Activated CD8-positive, alpha-beta T cell treated with anti-CD3 and anti-CD28 coated beads for 36 hours (primary cell): Measurements from ENCODE around the gene ANKRD6. TPM values are rescaled to one million over a fixed set of nuclear protein-coding genes. Genes with fewer than 3 reads are reported as not detected.

Experiments used
- ATAC-seq: fragments of 200-7000 bp; cut with Tn5 transposase; one replicate; pipeline ENCODE4 v1.10.0; 2021; ENCODE audit warnings: mild to moderate bottlenecking, moderate library complexity
- CTCF ChIA-PET: fragments of 350-600 bp; sonication (Branson Sonifier 250); formaldehyde crosslinking; loops from one replicate; lab custom pipeline; 2021; ENCODE audit warnings: antibody characterized with exemption; lab: Charles Lee
- POLR2A ChIA-PET: fragments of 350-600 bp; sonication (Branson Sonifier 250); formaldehyde crosslinking; loops from one replicate; lab custom pipeline; 2021; ENCODE audit warnings: antibody characterized with exemption; lab: Charles Lee
- DNase-seq: peaks from one replicate; pipeline ENCODE4 v3.0.0-alpha.2; 2020
- H3K27ac Mint-ChIP-seq: one replicate; pipeline ENCODE4 v1.8.0; 2021; ENCODE audit warnings: mild to moderate bottlenecking, mixed read lengths
- H3K27me3 Mint-ChIP-seq: one replicate; pipeline ENCODE4 v1.8.0; 2021; ENCODE audit warnings: mixed read lengths
- H3K36me3 Mint-ChIP-seq: one replicate; pipeline ENCODE4 v1.8.0; 2021; ENCODE audit warnings: low read depth, mixed read lengths
- H3K4me1 Mint-ChIP-seq: one replicate; pipeline ENCODE4 v1.8.0; 2021; ENCODE audit warnings: low read depth, mixed read lengths
- H3K4me3 Mint-ChIP-seq: one replicate; pipeline ENCODE4 v1.8.0; 2021; ENCODE audit warnings: mild to moderate bottlenecking, moderate library complexity, mixed read lengths
- H3K9me3 Mint-ChIP-seq: one replicate; pipeline ENCODE4 v1.8.0; 2021; ENCODE audit warnings: mixed read lengths
- CTCF ChIP-seq: fragments of 200-600 bp; IDR thresholded peaks from one replicate; pipeline ENCODE4 v1.8.0; 2022; ENCODE audit warnings: antibody characterized with exemption, mild to moderate bottlenecking
- intact Hi-C: fragments of 100-400 bp; cut with micrococcal nuclease; formaldehyde crosslinking; loops from one replicate; pipeline ENCODE4 v1.10.0; 2022
- total RNA-seq, 2 experiments: library from RNA; stranded (reverse); gene quantifications; one replicate each; pipeline ENCODE4 v1.2.3, GENCODE V29; 2021

Gene ANKRD6
- total RNA-seq, 2 experiments from 2014 or later = 3.5 to 4.9 TPM

- Mint-ChIP-seq H3K9me3 (no peaks in the 10 kb centered on the region), H3K4me1 (no peaks in the 10 kb centered on the region), H3K27ac (no peak overlapping the region), H3K36me3 (no peaks in the 10 kb centered on the region), H3K27me3 (no peaks in the 10 kb centered on the region), H3K4me3 (no peak overlapping the region)
- TF ChIP-seq CTCF = no peak
- POLR2A ChIA-PET = no interaction called here
- ATAC-seq (no peak), DNase-seq (no peak)
- CTCF ChIA-PET = no interaction called here
- intact Hi-C loops = no loop called here
These were observed 21.3 kb downstream of the ANKRD6 start for GRCh38 chr6:89454300-89454699.

GRCh38 chr6:89458704-89459103 is 25.8 kb downstream of the ANKRD6 start:
- H3K27me3 Mint-ChIP-seq = no peaks in the 10 kb centered on the region
- ATAC-seq (no peak), DNase-seq (no peak)
- H3K4me1 Mint-ChIP-seq = no peaks in the 10 kb centered on the region
- no peak overlapping the region for H3K27ac Mint-ChIP-seq
- ChIA-PET CTCF (no interaction called here), POLR2A (interaction anchor here (0.7 kb wide), 1 partner anchor 11 kb away, joined by 3 read pairs; no protein-coding TSS in a partner anchor)
- no peaks in the 10 kb centered on the region for H3K36me3 Mint-ChIP-seq
- intact Hi-C loops = no loop called here
- no peak overlapping the region for H3K4me3 Mint-ChIP-seq
- no peak for TF ChIP-seq CTCF
- H3K9me3 Mint-ChIP-seq = no peaks in the 10 kb centered on the region

- DNase-seq (no peak), ATAC-seq (no peak)
- H3K4me3 Mint-ChIP-seq = no peak overlapping the region
- H3K27ac Mint-ChIP-seq = no peak overlapping the region
- H3K4me1 Mint-ChIP-seq = no peaks in the 10 kb centered on the region
- intact Hi-C loops = no loop called here
- no peaks in the 10 kb centered on the region for H3K9me3 Mint-ChIP-seq
- TF ChIP-seq CTCF = no peak
- H3K27me3 Mint-ChIP-seq = no peaks in the 10 kb centered on the region
- no peaks in the 10 kb centered on the region for H3K36me3 Mint-ChIP-seq
- POLR2A ChIA-PET = no interaction called here
- CTCF ChIA-PET = no interaction called here
These were observed 26.5 kb downstream of the ANKRD6 start for GRCh38 chr6:89459501-89459900.

GRCh38 chr6:89460713-89461112 is 27.8 kb downstream of the ANKRD6 start:
- H3K36me3 Mint-ChIP-seq = no peaks in the 10 kb centered on the region
- no peaks in the 10 kb centered on the region for H3K27me3 Mint-ChIP-seq
- intact Hi-C loops = no loop called here
- no peak for ATAC-seq
- no peaks in the 10 kb centered on the region for H3K4me1 Mint-ChIP-seq
- H3K9me3 Mint-ChIP-seq = no peaks in the 10 kb centered on the region
- no peak for DNase-seq
- ChIA-PET CTCF (no interaction called here), POLR2A (no interaction called here)
- no peak overlapping the region for H3K27ac Mint-ChIP-seq
- no peak overlapping the region for H3K4me3 Mint-ChIP-seq
- TF ChIP-seq CTCF = no peak

- H3K9me3 Mint-ChIP-seq = no peaks in the 10 kb centered on the region
- ChIA-PET POLR2A (no interaction called here), CTCF (no interaction called here)
- H3K36me3 Mint-ChIP-seq = no peaks in the 10 kb centered on the region
- ATAC-seq = no peak
- H3K4me1 Mint-ChIP-seq = no peaks in the 10 kb centered on the region
- no peak for DNase-seq
- no peak overlapping the region for H3K4me3 Mint-ChIP-seq
- no peak for TF ChIP-seq CTCF
- no peak overlapping the region for H3K27ac Mint-ChIP-seq
- intact Hi-C loops = no loop called here
- no peaks in the 10 kb centered on the region for H3K27me3 Mint-ChIP-seq
These were observed 29.6 kb downstream of the ANKRD6 start for GRCh38 chr6:89462503-89462902.
